ENCODE data around the gene MYCBPAP.

The MYCBPAP gene

GRCh38 chr17:50527155-50527762 lies 19.0 kb downstream of the MYCBPAP start:
- Histone ChIP-seq H3K4me3 (ENCODE audit: low read depth in 1 of 2, low read length in 2 of 2) (no peak overlapping the region), H3K27me3 (ENCODE audit: control insufficient read depth in 1 of 2, insufficient read depth in 2 of 2, low read length in 2 of 2) (peaks cover 10 to 16% of the 10 kb centered on the region in 2 donors), H3K36me3 (ENCODE audit: insufficient read depth, low read length) (no peaks in the 10 kb centered on the region), H3K9me3 (ENCODE audit: low read length) (no peaks in the 10 kb centered on the region), H3K27ac (ENCODE audit: low read depth, low read length) (no peak overlapping the region), H3K9ac (ENCODE audit: low read length) (no peak overlapping the region), H3K4me1 (ENCODE audit: insufficient read depth, low read length) (no peaks in the 10 kb centered on the region)

DNA sequence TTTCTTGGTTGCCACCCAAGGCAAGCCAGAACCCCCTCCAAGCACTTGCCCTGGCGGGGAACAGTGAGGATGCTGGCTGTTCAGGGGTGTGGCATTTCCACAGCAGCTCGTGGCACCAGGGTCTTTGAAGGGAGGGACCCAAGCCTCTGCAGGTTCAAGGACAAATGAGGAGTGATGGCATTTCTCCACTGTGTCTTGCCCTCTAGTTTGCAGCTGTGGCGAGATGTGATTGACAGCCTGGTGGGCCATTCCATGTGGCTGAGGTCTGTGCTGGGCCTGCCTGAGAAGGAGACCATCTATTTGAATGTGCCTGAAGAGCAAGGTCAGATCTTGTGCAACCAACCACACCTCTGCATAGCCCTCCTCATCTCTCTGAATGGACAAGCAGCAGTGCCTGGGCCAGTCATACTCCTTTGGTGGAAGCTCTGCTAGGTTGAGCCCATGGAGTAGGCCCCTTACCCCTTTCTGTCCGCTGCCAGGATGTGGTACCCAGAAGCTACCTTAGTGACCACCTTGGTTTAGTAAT lies 19.8 kb downstream of the MYCBPAP start:
- Histone ChIP-seq H3K36me3 (ENCODE audit: insufficient read depth, low read length) (no peaks in the 10 kb centered on the region), H3K9ac (ENCODE audit: low read length) (no peak overlapping the region)

GRCh38 chr17:50529849-50530248 lies 21.6 kb downstream of the MYCBPAP start:
- H3K27me3 ChIP-seq (ENCODE audit: control insufficient read depth in 1 of 2, insufficient read depth in 2 of 2, low read length in 2 of 2): peaks cover 32 to 35% of the 10 kb centered on the region in 2 donors
- no peaks in the 10 kb centered on the region for H3K36me3 ChIP-seq (ENCODE audit: insufficient read depth, low read length)

More for the DNA sequence above, 19.8 kb downstream of the MYCBPAP start:
- no peaks in the 10 kb centered on the region for H3K4me1 ChIP-seq (ENCODE audit: insufficient read depth, low read length)
- H3K9me3 ChIP-seq (ENCODE audit: low read length): no peaks in the 10 kb centered on the region
- no peak overlapping the region for H3K4me3 ChIP-seq (ENCODE audit: low read depth in 1 of 2, low read length in 2 of 2)
- H3K27ac ChIP-seq (ENCODE audit: low read depth, low read length): no peak overlapping the region
- H3K27me3 ChIP-seq (ENCODE audit: control insufficient read depth in 1 of 2, insufficient read depth in 2 of 2, low read length in 2 of 2): peaks cover 18 to 23% of the 10 kb centered on the region in 2 donors

GRCh38 chr17:50531428-50532025 lies 23.3 kb downstream of the MYCBPAP start:
- Histone ChIP-seq H3K27ac (ENCODE audit: low read depth, low read length) (no peak overlapping the region), H3K9ac (ENCODE audit: low read length) (no peak overlapping the region), H3K4me3 (ENCODE audit: low read depth in 1 of 2, low read length in 2 of 2) (no peak overlapping the region), H3K36me3 (ENCODE audit: insufficient read depth, low read length) (no peaks in the 10 kb centered on the region), H3K4me1 (ENCODE audit: insufficient read depth, low read length) (peaks cover 12% of the 10 kb centered on the region), H3K27me3 (ENCODE audit: control insufficient read depth in 1 of 2, insufficient read depth in 2 of 2, low read length in 2 of 2) (peaks cover 35 to 39% of the 10 kb centered on the region in 2 donors), H3K9me3 (ENCODE audit: low read length) (no peaks in the 10 kb centered on the region)

More at GRCh38 chr17:50529849-50530248, 21.6 kb downstream of the MYCBPAP start:
- Histone ChIP-seq H3K27ac (ENCODE audit: low read depth, low read length) (no peak overlapping the region), H3K4me3 (ENCODE audit: low read depth in 1 of 2, low read length in 2 of 2) (no peak overlapping the region), H3K4me1 (ENCODE audit: insufficient read depth, low read length) (peaks cover 12% of the 10 kb centered on the region), H3K9ac (ENCODE audit: low read length) (no peak overlapping the region), H3K9me3 (ENCODE audit: low read length) (no peaks in the 10 kb centered on the region)

DNA sequence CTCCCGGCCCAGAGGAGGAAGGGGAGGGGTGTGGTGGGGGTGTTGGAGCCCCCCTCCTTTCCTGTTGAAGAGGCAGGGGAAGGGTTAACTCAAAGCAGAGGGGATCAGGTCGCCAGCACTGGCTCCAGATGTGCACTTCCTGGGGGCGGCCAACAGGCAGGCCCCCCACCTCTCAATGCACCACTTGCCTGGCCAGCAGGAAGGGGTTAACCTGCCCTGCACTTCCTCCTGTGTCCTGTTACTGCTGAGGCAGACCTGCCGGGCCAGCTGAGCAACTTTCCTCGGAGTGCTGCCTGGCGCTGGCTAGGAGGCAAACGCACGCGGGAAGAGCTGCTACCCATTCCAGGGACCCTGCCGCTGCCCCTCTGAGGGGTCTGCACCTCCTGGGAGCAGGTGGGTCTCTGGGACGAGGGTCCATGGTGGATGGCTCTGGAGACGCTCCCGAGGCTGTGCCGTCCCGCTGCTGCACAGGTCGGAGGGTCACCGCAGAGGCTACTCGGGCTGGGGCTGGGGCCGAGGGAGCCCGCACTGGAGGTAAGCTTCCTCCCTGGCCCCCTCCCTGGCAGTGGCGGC lies 24.3 kb downstream of the MYCBPAP start, which contains the start of gene EPN3:
TSS of gene EPN3 (plus strand) at position 284 of the 573 bp plus-strand sequence. CDS start 3,822 bp downstream, outside the sequence.
- Histone ChIP-seq H3K27me3 (ENCODE audit: control insufficient read depth in 1 of 2, insufficient read depth in 2 of 2, low read length in 2 of 2) (peaks cover 35 to 39% of the 10 kb centered on the region in 2 donors), H3K36me3 (ENCODE audit: insufficient read depth, low read length) (no peaks in the 10 kb centered on the region), H3K27ac (ENCODE audit: low read depth, low read length) (no peak within 1 kb of the TSS), H3K4me3 (ENCODE audit: low read depth in 1 of 2, low read length in 2 of 2) (no peak within 1 kb of the TSS), H3K9me3 (ENCODE audit: low read length) (no peaks in the 10 kb centered on the region), H3K4me1 (ENCODE audit: insufficient read depth, low read length) (peaks cover 12% of the 10 kb centered on the region), H3K9ac (ENCODE audit: low read length) (no peak within 1 kb of the TSS)

DNA sequence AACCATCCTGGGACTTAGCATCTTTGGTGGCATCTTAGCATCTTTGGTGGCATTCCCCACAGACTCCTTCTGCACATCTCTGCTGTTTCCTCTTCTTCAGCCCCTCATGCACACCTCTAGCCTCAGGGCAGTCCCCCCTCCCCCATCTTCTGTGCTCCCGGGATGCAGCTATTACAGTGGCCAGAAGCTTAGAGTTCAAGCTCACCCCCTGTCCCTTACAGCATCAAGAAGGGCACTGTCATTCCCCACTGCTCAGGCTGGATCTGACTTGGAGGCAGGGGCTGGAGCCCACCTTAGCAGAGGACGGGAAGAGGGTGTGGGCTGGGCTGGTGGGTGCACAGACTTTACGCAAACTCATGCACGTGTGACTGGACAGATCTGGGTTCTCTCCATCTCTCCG lies 24.9 kb downstream of the MYCBPAP start:
- Histone ChIP-seq H3K4me3 (ENCODE audit: low read depth in 1 of 2, low read length in 2 of 2) (no peak overlapping the region), H3K4me1 (ENCODE audit: insufficient read depth, low read length) (peaks cover 12% of the 10 kb centered on the region), H3K27me3 (ENCODE audit: control insufficient read depth in 1 of 2, insufficient read depth in 2 of 2, low read length in 2 of 2) (peaks cover 35 to 39% of the 10 kb centered on the region in 2 donors), H3K27ac (ENCODE audit: low read depth, low read length) (no peak overlapping the region), H3K9me3 (ENCODE audit: low read length) (no peaks in the 10 kb centered on the region), H3K9ac (ENCODE audit: low read length) (no peak overlapping the region), H3K36me3 (ENCODE audit: insufficient read depth, low read length) (no peaks in the 10 kb centered on the region)

DNA sequence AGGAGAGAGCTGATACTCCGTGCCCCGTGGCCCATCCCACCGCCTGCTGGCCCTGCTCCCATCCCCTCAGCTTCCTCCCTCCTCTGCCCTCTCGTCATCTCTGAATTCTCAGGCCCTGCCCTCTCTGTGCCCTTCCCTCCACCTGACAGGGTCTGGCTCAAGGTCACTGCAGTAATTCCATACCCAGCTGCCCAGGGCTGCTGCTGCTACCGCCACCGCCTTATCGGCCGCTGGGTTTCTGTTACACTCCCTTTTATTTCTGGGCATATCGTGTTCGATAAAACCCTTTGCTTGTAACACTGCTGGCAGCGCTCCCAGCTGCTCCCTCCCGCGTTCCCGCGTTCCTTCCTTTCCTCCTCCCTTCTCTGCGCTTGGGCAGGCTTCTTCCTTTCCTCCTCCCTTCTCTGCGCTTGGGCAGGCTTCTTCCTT lies 25.5 kb downstream of the MYCBPAP start:
- no peak overlapping the region for H3K27ac ChIP-seq (ENCODE audit: low read depth, low read length)
- H3K9ac ChIP-seq (ENCODE audit: low read length): no peak overlapping the region
- no peak overlapping the region for H3K4me3 ChIP-seq (ENCODE audit: low read depth in 1 of 2, low read length in 2 of 2)
- no peaks in the 10 kb centered on the region for H3K36me3 ChIP-seq (ENCODE audit: insufficient read depth, low read length)
- no peaks in the 10 kb centered on the region for H3K9me3 ChIP-seq (ENCODE audit: low read length)
- H3K27me3 ChIP-seq (ENCODE audit: control insufficient read depth in 1 of 2, insufficient read depth in 2 of 2, low read length in 2 of 2): peaks cover 35 to 39% of the 10 kb centered on the region in 2 donors
- peaks cover 12% of the 10 kb centered on the region for H3K4me1 ChIP-seq (ENCODE audit: insufficient read depth, low read length)

DNA sequence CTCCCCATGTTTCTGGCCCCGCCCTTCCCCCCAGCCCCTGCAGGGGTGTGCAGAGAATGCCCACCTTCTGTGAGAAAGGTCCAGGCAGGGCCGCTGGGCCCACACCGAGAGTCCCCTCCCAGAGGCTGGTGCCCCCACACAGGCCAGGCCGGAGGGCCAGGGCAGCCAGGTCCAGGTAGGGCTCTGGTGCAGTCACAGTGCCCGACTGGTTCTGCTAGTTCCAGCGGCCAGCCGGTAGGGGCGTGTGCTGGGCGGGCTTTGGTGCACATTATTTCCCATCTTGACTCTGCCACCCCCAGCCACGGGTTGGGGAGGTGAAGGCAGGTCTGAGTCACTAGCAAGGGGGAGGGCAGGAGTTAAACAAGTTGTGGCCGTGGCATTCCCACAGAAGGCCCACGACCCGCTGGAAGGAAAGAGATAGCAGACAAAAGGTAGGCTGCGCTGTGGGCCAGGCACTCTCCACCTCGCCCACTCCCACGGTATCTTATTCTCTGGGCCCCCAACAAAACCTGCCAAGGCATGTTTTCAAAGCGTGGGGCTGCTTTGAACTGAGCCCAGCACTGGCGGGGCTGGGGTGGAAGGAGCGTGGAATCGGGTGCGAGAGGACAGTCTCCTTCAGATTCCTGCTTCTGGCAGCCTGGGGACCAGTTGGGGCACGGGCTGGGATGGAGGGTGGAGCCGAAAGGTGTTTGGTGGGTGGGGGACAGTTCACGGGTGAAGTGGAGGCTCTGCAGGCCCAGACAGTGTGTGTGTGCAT lies 26.2 kb downstream of the MYCBPAP start:
- no peak overlapping the region for H3K4me3 ChIP-seq (ENCODE audit: low read depth in 1 of 2, low read length in 2 of 2)
- no peaks in the 10 kb centered on the region for H3K36me3 ChIP-seq (ENCODE audit: insufficient read depth, low read length)
- H3K9ac ChIP-seq (ENCODE audit: low read length): no peak overlapping the region
- no peak overlapping the region for H3K27ac ChIP-seq (ENCODE audit: low read depth, low read length)
- H3K27me3 ChIP-seq (ENCODE audit: control insufficient read depth in 1 of 2, insufficient read depth in 2 of 2, low read length in 2 of 2): peaks cover 35 to 39% of the 10 kb centered on the region in 2 donors
- peaks cover 12% of the 10 kb centered on the region for H3K4me1 ChIP-seq (ENCODE audit: insufficient read depth, low read length)
- no peaks in the 10 kb centered on the region for H3K9me3 ChIP-seq (ENCODE audit: low read length)

DNA sequence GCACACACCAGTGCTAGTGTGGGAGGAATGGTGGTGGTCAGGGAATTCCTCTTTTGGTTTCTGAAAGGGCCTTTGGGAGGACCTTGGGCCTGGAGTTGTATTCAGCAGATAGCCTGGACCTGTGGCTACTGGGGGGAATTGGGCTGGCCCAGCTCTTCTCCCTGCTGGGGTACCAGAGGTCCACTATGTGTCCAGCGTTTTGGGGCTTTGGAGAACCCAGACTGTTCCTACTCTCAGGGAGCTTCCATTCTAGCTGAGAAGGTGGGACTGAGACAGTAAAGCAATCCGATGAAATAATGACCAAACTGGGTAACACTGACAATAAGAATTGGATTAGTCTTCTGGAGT lies 26.7 kb downstream of the MYCBPAP start:
- H3K9ac ChIP-seq (ENCODE audit: low read length): no peak overlapping the region
- no peak overlapping the region for H3K4me3 ChIP-seq (ENCODE audit: low read depth in 1 of 2, low read length in 2 of 2)
- H3K9me3 ChIP-seq (ENCODE audit: low read length): no peaks in the 10 kb centered on the region
- no peaks in the 10 kb centered on the region for H3K36me3 ChIP-seq (ENCODE audit: insufficient read depth, low read length)
- peaks cover 12% of the 10 kb centered on the region for H3K4me1 ChIP-seq (ENCODE audit: insufficient read depth, low read length)
- no peak overlapping the region for H3K27ac ChIP-seq (ENCODE audit: low read depth, low read length)
- H3K27me3 ChIP-seq (ENCODE audit: control insufficient read depth in 1 of 2, insufficient read depth in 2 of 2, low read length in 2 of 2): peaks cover 35 to 39% of the 10 kb centered on the region in 2 donors

DNA sequence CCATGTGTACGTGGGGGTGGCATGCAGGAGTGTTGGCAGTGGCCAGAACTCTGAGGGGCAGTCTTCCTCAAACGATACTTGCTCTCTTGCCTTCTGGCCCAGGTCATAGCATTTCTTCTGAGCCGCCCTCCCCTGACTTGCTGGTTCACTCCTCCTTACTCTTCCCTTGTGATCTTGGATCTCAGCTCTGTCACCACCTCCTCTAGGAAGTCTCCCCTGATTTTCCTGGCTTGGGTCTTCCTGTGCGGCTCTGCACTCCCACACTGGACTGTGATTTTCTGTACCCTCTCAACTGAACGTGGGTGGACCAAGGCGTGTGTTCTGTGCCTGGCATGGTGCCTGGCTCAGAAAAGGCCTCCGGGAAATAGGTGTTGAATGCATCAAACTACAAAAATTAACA lies 27.2 kb downstream of the MYCBPAP start:
- Histone ChIP-seq H3K36me3 (ENCODE audit: insufficient read depth, low read length) (no peaks in the 10 kb centered on the region), H3K9ac (ENCODE audit: low read length) (no peak overlapping the region), H3K27ac (ENCODE audit: low read depth, low read length) (no peak overlapping the region), H3K4me1 (ENCODE audit: insufficient read depth, low read length) (peaks cover 12% of the 10 kb centered on the region), H3K9me3 (ENCODE audit: low read length) (no peaks in the 10 kb centered on the region), H3K4me3 (ENCODE audit: low read depth in 1 of 2, low read length in 2 of 2) (no peak overlapping the region), H3K27me3 (ENCODE audit: control insufficient read depth in 1 of 2, insufficient read depth in 2 of 2, low read length in 2 of 2) (peaks cover 35 to 39% of the 10 kb centered on the region in 2 donors)

All from muscle layer of colon (tissue), 2 donors.